NCI-H226 (cell line): ENCODE measurements around the gene AGAP3.

Experiments used
- DNase-seq: peaks from one replicate; pipeline ENCODE4 v3.0.0-alpha.2; 2015

The AGAP3 gene

GRCh38 chr7:151137076-151137675 is 50.9 kb downstream of the AGAP3 start:
- no peak for DNase-seq

GRCh38 chr7:151137791-151138152 is 51.5 kb downstream of the AGAP3 start:
- no peak for DNase-seq

DNA sequence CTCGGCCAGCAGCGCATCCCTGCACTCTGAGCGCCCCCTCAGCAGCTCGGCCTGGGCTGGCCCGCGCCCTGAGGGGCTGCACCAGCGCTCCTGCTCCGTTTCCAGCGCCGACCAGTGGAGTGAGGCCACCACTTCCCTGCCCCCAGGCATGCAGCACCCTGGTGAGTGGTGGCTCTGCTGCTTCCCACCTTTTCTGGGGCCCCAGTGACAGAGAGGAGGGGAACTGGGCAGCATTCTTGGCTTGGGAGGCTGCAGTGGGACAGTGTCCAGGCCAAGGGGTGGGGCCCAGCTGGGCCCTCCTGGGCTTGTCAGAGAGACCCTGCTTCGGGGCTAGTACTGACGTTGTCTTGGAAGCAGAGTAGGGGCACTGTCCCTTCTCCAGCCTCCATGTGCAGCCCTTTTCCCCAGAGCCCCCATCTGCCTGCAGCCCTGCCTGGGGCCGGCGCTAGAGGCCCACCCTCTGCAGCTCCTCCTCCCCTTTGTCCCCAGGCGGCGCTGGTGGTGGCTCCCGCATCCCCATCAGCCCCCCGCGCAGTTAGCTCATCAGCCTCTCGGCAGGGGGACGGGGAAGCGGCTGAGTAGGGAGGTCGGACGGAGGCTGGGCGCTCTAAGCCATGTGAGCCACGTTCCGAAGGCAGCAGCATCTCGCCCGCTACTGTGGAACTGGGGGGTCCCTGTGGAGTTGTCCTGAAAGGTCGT is 52.0 kb downstream of the AGAP3 start:
- DNase-seq, result no peak

- DNase-seq, result peak; percentile 19
Observed at GRCh38 chr7:151139071-151139790, 53.0 kb downstream of the AGAP3 start.

GRCh38 chr7:151139791-151140190 is 53.5 kb downstream of the AGAP3 start:
- no peak for DNase-seq

- no peak for DNase-seq
Observed at GRCh38 chr7:151140826-151141225, 54.6 kb downstream of the AGAP3 start.

DNA sequence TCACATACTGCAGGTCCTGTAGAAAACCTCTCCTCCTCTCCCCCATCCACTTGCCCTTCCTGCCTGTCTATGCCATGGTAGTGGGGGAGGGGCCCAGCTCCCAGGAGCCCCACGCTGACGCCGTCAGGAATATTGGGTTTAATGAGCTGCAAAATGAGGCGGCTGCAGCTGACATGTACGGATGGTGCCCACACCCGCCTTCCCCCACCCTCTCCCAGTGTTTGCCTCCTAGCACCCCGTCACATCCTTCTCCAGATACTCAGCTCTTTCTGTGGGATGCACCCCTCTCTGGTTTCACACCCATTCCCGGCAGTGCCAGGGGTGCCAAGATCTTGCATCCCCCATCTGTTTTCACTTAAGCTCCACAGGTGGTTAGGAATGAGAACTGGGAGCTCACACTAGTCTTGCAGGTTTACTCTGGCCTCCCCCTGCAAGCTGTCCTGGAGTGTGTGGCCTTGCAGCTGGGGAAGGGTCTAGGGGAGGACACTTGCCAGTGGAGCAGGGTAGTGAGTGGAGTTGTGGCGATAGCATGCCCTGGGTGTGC is 55.1 kb downstream of the AGAP3 start:
- DNase-seq, result no peak

- DNase-seq, result no peak
Observed at GRCh38 chr7:151141855-151142685, 55.8 kb downstream of the AGAP3 start.

GRCh38 chr7:151142686-151143040 is 56.4 kb downstream of the AGAP3 start:
- DNase-seq, result no peak

- DNase-seq, result no peak
Observed at GRCh38 chr7:151143261-151144015, 57.2 kb downstream of the AGAP3 start.

- DNase-seq, result no peak
Observed at GRCh38 chr7:151144387-151144786, 58.1 kb downstream of the AGAP3 start.

DNA sequence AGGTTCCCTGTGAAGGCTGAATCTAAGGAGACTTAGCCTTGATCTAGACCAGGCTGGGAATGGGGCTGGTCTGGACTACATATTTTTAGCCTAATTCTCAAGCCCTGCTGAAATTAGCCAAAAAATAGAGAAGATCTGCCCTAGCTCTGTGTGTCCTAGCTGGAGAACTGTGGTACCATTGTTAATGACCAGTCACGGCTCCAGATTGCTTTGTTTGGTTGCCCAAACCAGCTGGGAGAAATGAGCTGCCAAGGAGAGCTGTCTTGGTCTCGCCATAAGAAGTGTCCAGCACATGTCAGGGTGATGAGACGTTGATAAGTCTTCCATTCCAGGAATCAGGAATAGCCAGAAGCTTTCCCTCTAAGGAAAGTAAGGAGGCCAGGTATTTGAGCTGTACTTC is 60.5 kb downstream of the AGAP3 start:
- no peak for DNase-seq

DNA sequence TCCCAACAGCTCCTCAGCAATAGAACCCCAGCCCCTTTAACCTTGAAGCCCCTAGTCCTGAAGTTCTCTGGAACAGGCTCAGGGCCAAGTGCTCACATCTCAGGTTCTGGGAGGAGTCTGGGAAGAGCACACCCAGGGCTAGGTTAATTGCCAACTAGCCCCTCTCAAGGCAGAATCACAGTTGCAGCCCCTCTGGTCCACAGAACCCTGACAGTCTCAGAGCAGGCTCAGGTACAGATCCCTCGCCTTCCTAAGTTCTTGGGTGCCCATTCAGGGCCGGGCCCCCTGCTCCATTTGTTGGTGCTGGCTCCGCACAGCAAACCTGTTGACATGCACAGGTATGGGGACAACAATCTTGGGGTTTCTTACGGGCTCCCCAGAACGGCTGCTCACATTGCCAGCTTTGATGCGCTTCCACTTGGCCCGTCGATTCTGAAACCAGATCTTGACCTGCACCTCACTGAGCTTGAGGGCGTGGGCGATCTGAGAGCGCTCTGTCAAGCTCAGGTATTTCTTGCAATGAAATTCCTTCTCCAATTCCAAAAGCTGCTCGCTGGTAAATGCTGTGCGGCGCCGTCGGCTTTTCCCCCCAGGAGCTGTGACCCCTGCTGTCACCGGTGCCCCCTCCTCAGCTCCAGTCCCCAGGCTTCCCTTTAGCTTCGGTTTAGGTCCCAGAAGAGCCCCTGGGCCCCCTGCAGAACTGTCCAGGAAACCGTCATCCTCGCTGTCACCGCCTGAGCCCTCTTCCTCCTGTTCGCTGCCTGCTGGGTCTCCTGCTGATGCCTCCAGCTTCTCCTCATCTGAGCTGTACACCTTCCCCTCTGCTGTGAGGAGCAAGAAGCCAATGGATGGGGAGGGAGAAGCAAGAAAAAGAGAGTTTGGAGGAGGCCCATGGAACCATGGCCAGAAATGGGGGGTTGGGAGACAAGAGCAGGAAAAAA is 62.3 kb downstream of the AGAP3 start:
- DNase-seq, result no peak

GRCh38 chr7:151150388-151150787 is 64.1 kb downstream of the AGAP3 start:
- DNase-seq, result no peak

DNA sequence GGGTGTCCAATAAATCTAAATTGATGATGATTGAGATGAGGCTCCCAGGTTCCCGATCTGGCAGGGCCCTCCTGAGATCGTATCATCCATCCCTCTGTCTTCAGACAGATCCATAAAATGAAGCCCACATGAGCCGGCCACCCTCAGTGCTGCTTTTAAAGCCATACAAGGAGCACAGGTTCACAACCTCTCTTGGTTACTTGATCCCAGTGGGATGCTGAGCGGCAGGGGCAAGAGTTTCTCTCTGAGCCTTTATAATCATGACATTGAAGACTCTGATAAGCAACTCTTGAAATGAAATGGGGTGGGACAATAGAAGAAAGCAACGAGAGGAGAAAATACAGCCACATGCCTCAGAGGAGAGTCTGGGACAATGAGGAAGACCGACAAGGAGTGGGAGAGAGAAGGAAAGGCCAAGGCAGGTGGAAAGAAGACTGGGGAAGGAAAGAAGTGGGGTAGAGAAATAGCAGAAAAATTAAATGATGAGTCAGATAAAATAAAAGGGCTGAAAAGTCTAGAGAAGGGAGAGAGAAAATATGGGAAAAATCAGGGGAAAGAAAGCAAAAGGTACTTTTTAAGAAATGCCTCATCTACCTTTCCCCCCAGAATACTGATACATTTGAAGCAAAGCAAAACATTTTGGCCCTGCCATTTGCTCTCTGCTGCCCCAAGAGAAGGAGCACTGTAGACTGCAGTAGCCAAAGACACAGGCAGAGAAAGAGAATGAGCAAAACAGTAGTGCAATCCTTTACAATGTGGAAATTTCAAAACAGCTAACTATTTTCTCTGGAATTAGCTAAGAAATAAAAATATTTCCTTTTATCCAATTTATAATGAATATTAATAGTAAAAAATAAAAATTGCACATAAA is 66.6 kb downstream of the AGAP3 start:
- DNase-seq, result no peak

GRCh38 chr7:151157645-151158329 is 71.5 kb downstream of the AGAP3 start:
- peak; percentile 25 for DNase-seq

DNA sequence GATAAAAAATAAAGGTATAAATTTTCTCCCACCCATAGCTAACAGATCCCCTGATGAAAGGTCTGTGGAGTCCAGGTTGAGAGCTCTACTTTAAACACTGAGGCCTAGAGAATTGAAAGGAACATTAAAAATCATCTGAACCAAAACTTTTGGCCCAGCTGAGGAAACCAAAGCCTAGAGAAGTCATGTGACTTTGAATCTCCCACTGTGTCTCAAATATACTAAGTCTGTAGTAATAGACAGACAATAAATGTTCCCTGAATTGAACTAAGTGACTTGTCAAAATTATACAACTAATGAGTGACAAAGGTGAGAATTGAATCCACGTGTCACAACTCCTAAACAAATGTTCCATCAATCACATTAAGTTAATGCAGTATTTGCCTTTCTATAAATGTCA is 75.5 kb downstream of the AGAP3 start:
- no peak for DNase-seq

GRCh38 chr7:151166629-151167196 is 80.4 kb downstream of the AGAP3 start:
- DNase-seq, result no peak
